HPDE6-E6E7 (cell line): ENCODE data around the gene HSDL1.

ENCODE experiments used
- DNase-seq: peaks from one replicate; pipeline ENCODE4 v3.0.0; 2011; ENCODE audit warnings: missing footprints; ENCODE audit errors: extremely low spot score

HSDL1 gene

GRCh38 chr16:84176192-84177053 lies 31.4 kb upstream of the HSDL1 start:
- DNase-seq: peak; percentile 43

GRCh38 chr16:84175350-84176081 lies 30.5 kb upstream of the HSDL1 start:
- DNase-seq: peak; percentile 68

- DNase-seq: no peak
Observed at GRCh38 chr16:84174396-84174795, 29.4 kb upstream of the HSDL1 start.

GRCh38 chr16:84169765-84170310 lies 24.9 kb upstream of the HSDL1 start:
- no peak for DNase-seq

GRCh38 chr16:84166796-84167695 lies 22.1 kb upstream of the HSDL1 start:
- DNase-seq: no peak

- no peak for DNase-seq
Observed at GRCh38 chr16:84165746-84166145, 20.8 kb upstream of the HSDL1 start.

- DNase-seq: no peak
Observed at GRCh38 chr16:84161801-84162200, 16.8 kb upstream of the HSDL1 start.

GRCh38 chr16:84161037-84161436 lies 16.1 kb upstream of the HSDL1 start:
- DNase-seq: no peak

GRCh38 chr16:84159800-84160199 lies 14.8 kb upstream of the HSDL1 start:
- no peak for DNase-seq

GRCh38 chr16:84159007-84159406 lies 14.0 kb upstream of the HSDL1 start:
- no peak for DNase-seq

- no peak for DNase-seq
Observed at GRCh38 chr16:84156342-84156784, 11.4 kb upstream of the HSDL1 start.

GRCh38 chr16:84155771-84156170 lies 10.8 kb upstream of the HSDL1 start:
- DNase-seq: no peak

GRCh38 chr16:84155226-84155625 lies 10.2 kb upstream of the HSDL1 start:
- no peak for DNase-seq

- DNase-seq: no peak
Observed at GRCh38 chr16:84153660-84154214, 8.8 kb upstream of the HSDL1 start.

- DNase-seq: no peak
Observed at GRCh38 chr16:84150926-84151325, 5.9 kb upstream of the HSDL1 start.

GRCh38 chr16:84144209-84144858 lies 643 bp downstream of the HSDL1 start:
- no peak for DNase-seq

GRCh38 chr16:84143784-84144199 lies 1.2 kb downstream of the HSDL1 start:
- DNase-seq: no peak

- DNase-seq: no peak
Observed at GRCh38 chr16:84143081-84143480, 1.9 kb downstream of the HSDL1 start.

GRCh38 chr16:84141143-84141670 lies 3.8 kb downstream of the HSDL1 start:
- no peak for DNase-seq

GRCh38 chr16:84139628-84140258 lies 5.2 kb downstream of the HSDL1 start:
- no peak for DNase-seq
